Panc1 (cell line): ENCODE results near the gene RNASE3. TPM values are rescaled to one million over a fixed set of nuclear protein-coding genes. Genes with fewer than 3 reads are reported as not detected.
A peak's percentile ranks its signal among the peaks of the same experiment; 100 is the strongest.

Experiments used
- ATAC-seq: fragments of 200-7000 bp; cut with Tn5 transposase; 2 replicates; pipeline ENCODE4 v1.9.1; 2020; ENCODE audit warnings: mild to moderate bottlenecking, moderate library complexity
- BruUV-seq: library from RNA; stranded (reverse); fragments of 400-500 nt; replicated peaks from 2 replicates; lab custom pipeline; 2021; lab: Mats Ljungman, UMichigan
- CTCF ChIA-PET: fragments of 300-600 bp; sonication (Branson Sonifier 250); formaldehyde crosslinking; loops from one replicate; lab custom pipeline; 2022; ENCODE audit warnings: antibody characterized with exemption; lab: Charles Lee
- POLR2A ChIA-PET: fragments of 300-600 bp; sonication (Branson Sonifier 250); formaldehyde crosslinking; loops from one replicate; lab custom pipeline; 2022; ENCODE audit warnings: antibody characterized with exemption; lab: Charles Lee
- DNase-seq: peaks from one replicate; pipeline ENCODE4 v3.0.0-alpha.2; 2010; ENCODE audit warnings: low read depth, low spot score
- H3K27ac ChIP-seq: 2 replicates; pipeline ENCODE4 v1.5.1; 2011; ENCODE audit warnings: mild to moderate bottlenecking, low read length, inconsistent platforms
- H3K27me3 ChIP-seq: fragments of 200-500 bp; sonication (Bioruptor generic); 2 replicates; pipeline ENCODE4 v1.6.0; 2014; ENCODE audit warnings: low read length, inconsistent platforms; ENCODE audit not compliant: control insufficient read depth, insufficient read depth
- H3K36me3 ChIP-seq: fragments of 200-500 bp; sonication (Bioruptor generic); 2 replicates; pipeline ENCODE4 v1.5.1; 2014; ENCODE audit warnings: inconsistent platforms, mild to moderate bottlenecking, low read length, moderate library complexity; ENCODE audit not compliant: control insufficient read depth, insufficient read depth
- H3K4me1 ChIP-seq: 2 replicates; pipeline ENCODE4 v1.5.1; 2011; ENCODE audit warnings: inconsistent platforms, mild to moderate bottlenecking, low read length, moderate library complexity; ENCODE audit not compliant: control insufficient read depth, insufficient read depth
- H3K4me3 ChIP-seq, 2 experiments: 2 replicates each; pipeline ENCODE4 v1.5.1; 2011 to 2012; ENCODE audit warnings: low read depth in 2 of 2, low read length in 2 of 2, mild to moderate bottlenecking in 2 of 2, inconsistent platforms in 1 of 2, moderate library complexity in 1 of 2
- H3K9me3 ChIP-seq: fragments of 200-500 bp; sonication (Bioruptor generic); 2 replicates; pipeline ENCODE4 v1.5.1; 2014; ENCODE audit warnings: low read depth, mild to moderate bottlenecking, inconsistent platforms, low read length, moderate library complexity; ENCODE audit not compliant: control insufficient read depth, insufficient read depth
- POLR2AphosphoS5 ChIP-seq: IDR thresholded peaks from 2 replicates; pipeline ENCODE4 v1.6.1; 2012; ENCODE audit warnings: mild to moderate bottlenecking, low read depth, low read length, moderate library complexity
- REST ChIP-seq, 2 experiments: IDR thresholded peaks; 2 replicates each; pipeline ENCODE4 v1.6.1; 2011 to 2012; ENCODE audit warnings: low read depth in 2 of 2, control low read depth in 1 of 2, low read length in 1 of 2, mild to moderate bottlenecking in 1 of 2, moderate library complexity in 1 of 2; ENCODE audit not compliant: insufficient read depth in 1 of 2
- SIN3A ChIP-seq: IDR thresholded peaks from 2 replicates; pipeline ENCODE4 v1.6.1; 2012; ENCODE audit warnings: low read depth, mild to moderate bottlenecking, low read length, moderate library complexity, borderline replicate concordance; ENCODE audit not compliant: insufficient read depth
- TCF7L2 ChIP-seq: IDR thresholded peaks from 2 replicates; pipeline ENCODE4 v1.6.1; 2011; ENCODE audit warnings: mild to moderate bottlenecking, low read depth, low read length, inconsistent platforms
- in situ Hi-C: cut with HindIII; loops from 2 replicates; pipeline ENCODE4 v1.10.0; 2016; ENCODE audit warnings: low sequenced_read_pairs, low pct_unique_long_range_greater_than_20kb
- intact Hi-C: fragments of 100-400 bp; cut with micrococcal nuclease; formaldehyde crosslinking; loops from one replicate; pipeline ENCODE4 v1.10.0; 2022; ENCODE audit not compliant: unreplicated experiment
- total RNA-seq: library from RNA; stranded (reverse); gene quantifications from one replicate; pipeline ENCODE4 v1.2.1, GENCODE V29; 2021; ENCODE audit not compliant: unreplicated experiment
- TF ChIP-seq, protein P1 (sequence below): fragments of 450-650 bp; IDR thresholded peaks from 2 replicates; pipeline ENCODE4 v1.5.1; 2017; ENCODE audit warnings: mild to moderate bottlenecking

RNASE3 gene
- total RNA-seq, 1 experiment from 2014 or later: not detected

GRCh38 chr14:20848316-20848954, 42.8 kb upstream of the RNASE3 start:
- BruUV-seq: no TSS peak
- Histone ChIP-seq H3K27me3 (no peaks in the 10 kb centered on the region), H3K36me3 (no peaks in the 10 kb centered on the region), H3K4me3 (peak overlapping the region in 1 of 2 experiments; percentile 19; a peak in 2 of 4 replicates), H3K9me3 (no peaks in the 10 kb centered on the region), H3K27ac (peak overlapping the region; percentile 48), H3K4me1 (no peaks in the 10 kb centered on the region)
- in situ Hi-C loops: no loop called here
- CTCF ChIA-PET: interaction anchor here (0.6 kb wide), 1 partner anchor 425 kb away, joined by 3 read pairs; no protein-coding TSS in a partner anchor
- intact Hi-C loops: no loop called here
- TF ChIP-seq REST (IDR thresholded peaks at IDR 0.05; ENCODE audit: insufficient read depth in 1 of 2, low read depth in 2 of 2, low read length in 1 of 2) (no peak), TCF7L2 (peak; percentile 17; the same call in 1 of the 2 replicates)
- POLR2A ChIA-PET: no interaction called here
- ATAC-seq (peak; percentile 92), DNase-seq (peak; percentile 52)

GRCh38 chr14:20848955-20849570, 42.1 kb upstream of the RNASE3 start:
- Histone ChIP-seq H3K4me1 (no peaks in the 10 kb centered on the region), H3K36me3 (no peaks in the 10 kb centered on the region), H3K4me3 (peak overlapping the region in 1 of 2 experiments; percentile 19; a peak in 2 of 4 replicates), H3K9me3 (no peaks in the 10 kb centered on the region), H3K27ac (peak overlapping the region; percentile 48), H3K27me3 (no peaks in the 10 kb centered on the region)
- intact Hi-C loops (no loop called here), in situ Hi-C loops (no loop called here)
- no TSS peak for BruUV-seq
- ChIA-PET CTCF (no interaction called here), POLR2A (no interaction called here)
- DNase-seq (no peak), ATAC-seq (peak; percentile 73)
- TF ChIP-seq, protein P1, sequence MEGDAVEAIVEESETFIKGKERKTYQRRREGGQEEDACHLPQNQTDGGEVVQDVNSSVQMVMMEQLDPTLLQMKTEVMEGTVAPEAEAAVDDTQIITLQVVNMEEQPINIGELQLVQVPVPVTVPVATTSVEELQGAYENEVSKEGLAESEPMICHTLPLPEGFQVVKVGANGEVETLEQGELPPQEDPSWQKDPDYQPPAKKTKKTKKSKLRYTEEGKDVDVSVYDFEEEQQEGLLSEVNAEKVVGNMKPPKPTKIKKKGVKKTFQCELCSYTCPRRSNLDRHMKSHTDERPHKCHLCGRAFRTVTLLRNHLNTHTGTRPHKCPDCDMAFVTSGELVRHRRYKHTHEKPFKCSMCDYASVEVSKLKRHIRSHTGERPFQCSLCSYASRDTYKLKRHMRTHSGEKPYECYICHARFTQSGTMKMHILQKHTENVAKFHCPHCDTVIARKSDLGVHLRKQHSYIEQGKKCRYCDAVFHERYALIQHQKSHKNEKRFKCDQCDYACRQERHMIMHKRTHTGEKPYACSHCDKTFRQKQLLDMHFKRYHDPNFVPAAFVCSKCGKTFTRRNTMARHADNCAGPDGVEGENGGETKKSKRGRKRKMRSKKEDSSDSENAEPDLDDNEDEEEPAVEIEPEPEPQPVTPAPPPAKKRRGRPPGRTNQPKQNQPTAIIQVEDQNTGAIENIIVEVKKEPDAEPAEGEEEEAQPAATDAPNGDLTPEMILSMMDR: no peak
- no peak for TF ChIP-seq REST (IDR thresholded peaks at IDR 0.05; ENCODE audit: insufficient read depth in 1 of 2, low read depth in 2 of 2, low read length in 1 of 2)
- no peak for TF ChIP-seq SIN3A
- no peak; the same call in 1 of the 2 replicates for TF ChIP-seq TCF7L2
- no peak for TF ChIP-seq POLR2AphosphoS5
